ENCODE data around the gene MYOG.

DNA sequence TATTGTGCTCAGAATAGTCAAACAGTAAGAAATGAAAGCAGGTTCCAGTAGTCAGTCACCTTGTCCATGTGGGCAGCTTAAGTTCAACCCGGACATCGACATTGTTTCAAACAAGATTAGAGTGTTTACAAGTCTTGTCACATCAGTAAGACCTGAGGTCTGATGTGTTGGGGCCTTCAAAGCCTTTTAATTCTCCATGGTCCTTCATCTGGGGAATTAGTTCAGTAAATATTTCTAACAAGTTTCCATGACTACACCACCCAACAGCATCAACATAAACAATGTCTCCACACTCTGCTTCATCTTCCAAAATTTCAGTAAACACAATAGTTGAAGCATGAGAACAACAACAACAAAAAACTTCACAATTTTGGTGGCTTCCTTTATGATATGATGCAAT is 26.7 kb upstream of the MYOG start:
- TF ChIP-seq, protein P1, sequence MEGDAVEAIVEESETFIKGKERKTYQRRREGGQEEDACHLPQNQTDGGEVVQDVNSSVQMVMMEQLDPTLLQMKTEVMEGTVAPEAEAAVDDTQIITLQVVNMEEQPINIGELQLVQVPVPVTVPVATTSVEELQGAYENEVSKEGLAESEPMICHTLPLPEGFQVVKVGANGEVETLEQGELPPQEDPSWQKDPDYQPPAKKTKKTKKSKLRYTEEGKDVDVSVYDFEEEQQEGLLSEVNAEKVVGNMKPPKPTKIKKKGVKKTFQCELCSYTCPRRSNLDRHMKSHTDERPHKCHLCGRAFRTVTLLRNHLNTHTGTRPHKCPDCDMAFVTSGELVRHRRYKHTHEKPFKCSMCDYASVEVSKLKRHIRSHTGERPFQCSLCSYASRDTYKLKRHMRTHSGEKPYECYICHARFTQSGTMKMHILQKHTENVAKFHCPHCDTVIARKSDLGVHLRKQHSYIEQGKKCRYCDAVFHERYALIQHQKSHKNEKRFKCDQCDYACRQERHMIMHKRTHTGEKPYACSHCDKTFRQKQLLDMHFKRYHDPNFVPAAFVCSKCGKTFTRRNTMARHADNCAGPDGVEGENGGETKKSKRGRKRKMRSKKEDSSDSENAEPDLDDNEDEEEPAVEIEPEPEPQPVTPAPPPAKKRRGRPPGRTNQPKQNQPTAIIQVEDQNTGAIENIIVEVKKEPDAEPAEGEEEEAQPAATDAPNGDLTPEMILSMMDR (IDR thresholded peaks at IDR 0.05): no peak
- TF ChIP-seq POLR2AphosphoS5 (IDR thresholded peaks at IDR 0.05) (no peak), POLR2A (IDR thresholded peaks at IDR 0.05) (no peak)

Measured in prostate gland (tissue), 2 donors.